Testis (tissue), 2 donors: Measurements from ENCODE around the gene COL5A1.

ENCODE experiments used
- POLR2A ChIP-seq: fragments of 450-650 bp; IDR thresholded peaks from one replicate; pipeline ENCODE4 v1.6.1; 2017; ENCODE audit warnings: antibody characterized with exemption, mild to moderate bottlenecking, moderate library complexity
- TF ChIP-seq, protein P1 (sequence below), 3 experiments: fragments of 450-650 bp in 2 of 3; fragments of 200-600 bp in 1 of 3; sonication (generic) in 1 of 3; IDR thresholded peaks; one replicate each; pipeline ENCODE4 v1.5.1; 2016 to 2019; ENCODE audit warnings: antibody characterized with exemption in 3 of 3, mild to moderate bottlenecking in 2 of 3, moderate library complexity in 1 of 3

DNA sequence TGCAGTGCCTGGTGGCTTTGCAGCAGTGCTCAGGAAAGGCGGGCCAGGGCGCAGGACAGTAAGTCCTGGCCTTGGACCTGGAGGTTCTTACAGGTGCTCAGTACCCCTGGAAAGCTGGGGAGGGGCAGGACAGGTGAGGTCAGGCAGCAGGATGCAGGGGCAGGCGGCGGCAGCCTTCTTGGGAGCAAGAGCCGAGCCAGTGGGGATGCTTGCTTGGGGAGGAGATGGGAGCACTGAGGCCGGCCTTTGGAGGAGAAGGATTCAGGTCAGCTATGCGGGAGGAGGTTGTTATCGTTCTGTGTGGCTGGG, 98.0 kb downstream of the COL5A1 start:
- TF ChIP-seq, protein P1, sequence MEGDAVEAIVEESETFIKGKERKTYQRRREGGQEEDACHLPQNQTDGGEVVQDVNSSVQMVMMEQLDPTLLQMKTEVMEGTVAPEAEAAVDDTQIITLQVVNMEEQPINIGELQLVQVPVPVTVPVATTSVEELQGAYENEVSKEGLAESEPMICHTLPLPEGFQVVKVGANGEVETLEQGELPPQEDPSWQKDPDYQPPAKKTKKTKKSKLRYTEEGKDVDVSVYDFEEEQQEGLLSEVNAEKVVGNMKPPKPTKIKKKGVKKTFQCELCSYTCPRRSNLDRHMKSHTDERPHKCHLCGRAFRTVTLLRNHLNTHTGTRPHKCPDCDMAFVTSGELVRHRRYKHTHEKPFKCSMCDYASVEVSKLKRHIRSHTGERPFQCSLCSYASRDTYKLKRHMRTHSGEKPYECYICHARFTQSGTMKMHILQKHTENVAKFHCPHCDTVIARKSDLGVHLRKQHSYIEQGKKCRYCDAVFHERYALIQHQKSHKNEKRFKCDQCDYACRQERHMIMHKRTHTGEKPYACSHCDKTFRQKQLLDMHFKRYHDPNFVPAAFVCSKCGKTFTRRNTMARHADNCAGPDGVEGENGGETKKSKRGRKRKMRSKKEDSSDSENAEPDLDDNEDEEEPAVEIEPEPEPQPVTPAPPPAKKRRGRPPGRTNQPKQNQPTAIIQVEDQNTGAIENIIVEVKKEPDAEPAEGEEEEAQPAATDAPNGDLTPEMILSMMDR (IDR thresholded peaks at IDR 0.05): no peak
- TF ChIP-seq POLR2A: no peak
